WTC11 (cell line): ENCODE results near the gene FBXO36.

Experiments
- ELF4 ChIP-seq: sonication (generic); formaldehyde crosslinking; IDR thresholded peaks from 2 replicates; pipeline ENCODE4 v1.8.1; 2022; ENCODE audit warnings: low read depth, mild to moderate bottlenecking, moderate library complexity, missing genetic modification reagents
- NR2C2 ChIP-seq: sonication (generic); formaldehyde crosslinking; IDR thresholded peaks from 2 replicates; pipeline ENCODE4 v1.8.0; 2022; ENCODE audit warnings: mild to moderate bottlenecking, missing genetic modification reagents
- ZNF317 ChIP-seq: sonication (generic); formaldehyde crosslinking; IDR thresholded peaks from 2 replicates; pipeline ENCODE4 v1.8.1; 2023; ENCODE audit warnings: low read depth, mild to moderate bottlenecking, moderate library complexity, missing genetic modification reagents, borderline replicate concordance

DNA sequence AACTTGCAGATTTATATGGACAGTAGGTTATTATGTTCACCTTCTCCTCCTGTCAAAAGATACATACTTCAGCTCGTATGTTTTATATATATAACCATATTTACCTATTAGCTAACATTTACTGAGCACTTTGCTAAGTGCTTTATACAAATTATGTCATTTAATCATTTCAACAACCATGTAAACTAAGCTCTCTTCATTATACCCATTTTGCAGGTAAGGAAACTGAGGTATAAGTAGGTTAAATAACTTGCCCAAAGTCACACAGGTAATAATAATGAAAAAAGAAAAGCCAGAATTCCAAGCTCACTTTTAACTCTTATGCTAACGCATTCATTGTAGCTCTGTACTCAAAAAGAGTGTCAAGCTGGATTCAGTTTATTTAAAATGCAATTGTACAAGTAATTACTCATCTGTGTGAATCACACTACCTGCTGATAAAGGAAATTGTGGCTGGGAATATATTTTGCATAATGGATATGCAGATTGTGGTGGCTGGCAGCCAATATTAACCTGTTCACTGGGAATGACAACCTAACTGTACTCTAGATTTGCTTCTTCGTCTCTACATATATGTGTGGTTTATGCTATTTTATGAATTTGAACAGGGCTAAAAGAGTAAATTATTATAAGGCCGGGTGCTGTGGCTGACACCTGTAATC lies 125.8 kb downstream of the FBXO36 start:
- TF ChIP-seq ZNF317 (CRISPR knock-in tag) (no peak), ELF4 (no peak), NR2C2 (no peak)
